PFSK-1 (cell line): ENCODE results near the gene GPSM1.

ENCODE experiments used
- FOXP2 ChIP-seq: optimal IDR thresholded peaks from 2 replicates; pipeline ENCODE3; 2011; ENCODE audit warnings: borderline replicate concordance, control low read depth, inconsistent platforms; ENCODE audit not compliant: insufficient read depth; ENCODE audit errors: extremely low read length, extremely low read depth
- POLR2AphosphoS5 ChIP-seq: IDR thresholded peaks from 2 replicates; pipeline ENCODE4 v1.6.1; 2012; ENCODE audit warnings: low read depth, mild to moderate bottlenecking, control low read depth, low read length, moderate library complexity
- SIN3A ChIP-seq: IDR thresholded peaks from 2 replicates; pipeline ENCODE4 v1.6.1; 2012; ENCODE audit warnings: mild to moderate bottlenecking, low read length, moderate library complexity, borderline replicate concordance; ENCODE audit not compliant: insufficient read depth
- TAF1 ChIP-seq: IDR thresholded peaks from 2 replicates; pipeline ENCODE4 v1.6.1; 2012; ENCODE audit warnings: low read length, control low read depth, borderline replicate concordance; ENCODE audit not compliant: insufficient read depth
- TF ChIP-seq, protein P1 (sequence below), 2 experiments: IDR thresholded peaks; 2 replicates each; pipeline versions ENCODE4 v1.6.1 to v1.8.0; 2011 to 2012; ENCODE audit warnings: low read depth in 2 of 2, low read length in 2 of 2, control low read depth in 1 of 2, inconsistent platforms in 1 of 2, mild to moderate bottlenecking in 1 of 2, moderate library complexity in 1 of 2; ENCODE audit not compliant: insufficient read depth in 1 of 2

DNA sequence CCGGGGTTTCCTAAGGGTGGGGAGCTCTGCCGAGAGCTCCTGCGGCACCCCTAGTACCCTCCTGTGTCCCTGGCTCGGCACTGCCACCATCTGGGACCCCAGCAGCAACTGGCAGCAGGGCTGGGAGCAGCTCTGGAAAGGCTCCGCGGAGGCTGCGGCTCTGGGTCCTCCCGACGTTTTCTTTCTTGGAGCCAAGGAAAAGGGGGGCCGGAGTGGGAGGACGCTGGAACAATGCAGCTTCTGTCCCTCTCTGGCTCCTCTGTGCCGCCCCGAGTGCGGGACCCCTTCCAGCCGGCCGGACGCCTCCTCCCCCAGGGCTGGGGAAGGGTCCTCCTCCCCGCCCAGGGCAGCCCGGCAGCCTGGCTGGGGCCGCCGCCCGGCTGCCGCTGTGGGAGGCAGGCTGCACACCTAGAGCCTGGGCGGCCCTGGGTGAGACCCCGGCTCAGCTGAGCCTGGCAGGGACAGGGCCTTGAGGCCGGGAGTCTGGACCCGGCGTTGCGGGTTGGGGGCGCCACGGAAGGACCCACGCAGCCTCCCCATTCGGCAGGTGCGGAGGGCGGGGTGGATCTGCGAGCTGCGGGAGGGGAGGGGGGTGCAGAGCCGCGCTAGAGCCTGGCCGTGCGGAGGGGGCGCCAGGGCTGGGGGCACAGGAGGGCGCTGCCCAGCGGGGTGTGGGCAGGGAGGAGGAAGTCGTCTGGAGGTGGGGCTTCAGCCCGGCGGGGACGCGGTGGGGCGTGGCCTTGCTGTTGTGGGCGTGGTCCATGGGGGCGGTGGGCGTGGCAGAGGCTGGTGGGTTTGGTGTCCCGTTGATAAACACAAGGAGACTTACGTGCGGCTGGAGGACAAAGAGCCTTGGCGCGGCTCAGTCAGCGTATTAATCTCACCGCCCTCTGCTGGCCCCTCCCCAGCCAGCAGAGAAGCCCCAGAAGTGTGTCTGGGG lies 15.1 kb downstream of the GPSM1 start:
- no peak for TF ChIP-seq POLR2AphosphoS5
- TF ChIP-seq SIN3A, result no peak
- TF ChIP-seq, protein P1, sequence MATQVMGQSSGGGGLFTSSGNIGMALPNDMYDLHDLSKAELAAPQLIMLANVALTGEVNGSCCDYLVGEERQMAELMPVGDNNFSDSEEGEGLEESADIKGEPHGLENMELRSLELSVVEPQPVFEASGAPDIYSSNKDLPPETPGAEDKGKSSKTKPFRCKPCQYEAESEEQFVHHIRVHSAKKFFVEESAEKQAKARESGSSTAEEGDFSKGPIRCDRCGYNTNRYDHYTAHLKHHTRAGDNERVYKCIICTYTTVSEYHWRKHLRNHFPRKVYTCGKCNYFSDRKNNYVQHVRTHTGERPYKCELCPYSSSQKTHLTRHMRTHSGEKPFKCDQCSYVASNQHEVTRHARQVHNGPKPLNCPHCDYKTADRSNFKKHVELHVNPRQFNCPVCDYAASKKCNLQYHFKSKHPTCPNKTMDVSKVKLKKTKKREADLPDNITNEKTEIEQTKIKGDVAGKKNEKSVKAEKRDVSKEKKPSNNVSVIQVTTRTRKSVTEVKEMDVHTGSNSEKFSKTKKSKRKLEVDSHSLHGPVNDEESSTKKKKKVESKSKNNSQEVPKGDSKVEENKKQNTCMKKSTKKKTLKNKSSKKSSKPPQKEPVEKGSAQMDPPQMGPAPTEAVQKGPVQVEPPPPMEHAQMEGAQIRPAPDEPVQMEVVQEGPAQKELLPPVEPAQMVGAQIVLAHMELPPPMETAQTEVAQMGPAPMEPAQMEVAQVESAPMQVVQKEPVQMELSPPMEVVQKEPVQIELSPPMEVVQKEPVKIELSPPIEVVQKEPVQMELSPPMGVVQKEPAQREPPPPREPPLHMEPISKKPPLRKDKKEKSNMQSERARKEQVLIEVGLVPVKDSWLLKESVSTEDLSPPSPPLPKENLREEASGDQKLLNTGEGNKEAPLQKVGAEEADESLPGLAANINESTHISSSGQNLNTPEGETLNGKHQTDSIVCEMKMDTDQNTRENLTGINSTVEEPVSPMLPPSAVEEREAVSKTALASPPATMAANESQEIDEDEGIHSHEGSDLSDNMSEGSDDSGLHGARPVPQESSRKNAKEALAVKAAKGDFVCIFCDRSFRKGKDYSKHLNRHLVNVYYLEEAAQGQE (IDR thresholded peaks at IDR 0.05; ENCODE audit: insufficient read depth in 1 of 2, low read depth in 2 of 2, low read length in 2 of 2), result no peak
- no peak for TF ChIP-seq TAF1
- no peak for TF ChIP-seq FOXP2
